IPS-18a (cell line): ENCODE results near the gene SLC8A2.
A peak's percentile ranks its signal among the peaks of the same experiment; 100 is the strongest.
"Not testable (repeated sequence)": the region's sequence is repeated elsewhere in the genome, so short reads cannot be mapped to it uniquely, and the experiment has no call there.

ENCODE experiments used
- H3K27ac ChIP-seq: one replicate; pipeline ENCODE4 v1.5.1; 2013; ENCODE audit warnings: low read length
- H3K27me3 ChIP-seq: one replicate; pipeline ENCODE4 v1.6.1; 2013; ENCODE audit warnings: mild to moderate bottlenecking, low read length; ENCODE audit not compliant: control insufficient read depth, insufficient read depth
- H3K36me3 ChIP-seq: one replicate; pipeline ENCODE4 v1.6.1; 2013; ENCODE audit warnings: low read depth, low read length; ENCODE audit not compliant: control insufficient read depth
- H3K4me1 ChIP-seq: one replicate; pipeline ENCODE4 v1.6.1; 2013; ENCODE audit warnings: low read depth, low read length; ENCODE audit not compliant: control insufficient read depth
- H3K4me3 ChIP-seq: one replicate; pipeline ENCODE4 v1.5.1; 2013; ENCODE audit warnings: low read length
- H3K9ac ChIP-seq: one replicate; pipeline ENCODE4 v1.6.1; 2013; ENCODE audit warnings: mild to moderate bottlenecking, low read length, moderate library complexity
- H3K9me3 ChIP-seq: one replicate; pipeline ENCODE4 v1.6.1; 2013; ENCODE audit warnings: low read depth, low read length; ENCODE audit not compliant: control insufficient read depth

SLC8A2 gene

GRCh38 chr19:47419030-47419783 lies 52.5 kb downstream of the SLC8A2 start, which contains the start of gene MEIS3:
Gene MEIS3 (minus strand): TSS chr19:47419527. CDS start chr19:47419081, 446 bp downstream.
- Histone ChIP-seq H3K36me3 (no peaks in the 10 kb centered on the region), H3K4me3 (peak within 1 kb of the TSS; percentile 61), H3K9me3 (no peaks in the 10 kb centered on the region), H3K9ac (no peak within 1 kb of the TSS), H3K27ac (no peak within 1 kb of the TSS), H3K4me1 (peaks cover 22% of the 10 kb centered on the region), H3K27me3 (peaks cover 77% of the 10 kb centered on the region)

- Histone ChIP-seq H3K4me1 (peaks cover 22% of the 10 kb centered on the region), H3K27ac (no peak overlapping the region), H3K27me3 (peaks cover 73% of the 10 kb centered on the region), H3K9ac (no peak overlapping the region), H3K36me3 (no peaks in the 10 kb centered on the region), H3K9me3 (no peaks in the 10 kb centered on the region), H3K4me3 (peak overlapping the region; percentile 61)
Observed at GRCh38 chr19:47418692-47419029, 53.0 kb downstream of the SLC8A2 start.

- Histone ChIP-seq H3K36me3 (no peaks in the 10 kb centered on the region), H3K9me3 (no peaks in the 10 kb centered on the region), H3K27me3 (peaks cover 67% of the 10 kb centered on the region), H3K9ac (no peak overlapping the region), H3K4me3 (peak overlapping the region; percentile 61), H3K27ac (no peak overlapping the region), H3K4me1 (peaks cover 22% of the 10 kb centered on the region)
Observed at GRCh38 chr19:47417746-47418691, 53.7 kb downstream of the SLC8A2 start.

GRCh38 chr19:47417107-47417745 lies 54.5 kb downstream of the SLC8A2 start:
- peaks cover 19% of the 10 kb centered on the region for H3K4me1 ChIP-seq
- H3K4me3 ChIP-seq: peak overlapping the region; percentile 61
- no peak overlapping the region for H3K9ac ChIP-seq
- H3K27me3 ChIP-seq: peaks cover 59% of the 10 kb centered on the region
- no peaks in the 10 kb centered on the region for H3K36me3 ChIP-seq
- no peaks in the 10 kb centered on the region for H3K9me3 ChIP-seq
- no peak overlapping the region for H3K27ac ChIP-seq

GRCh38 chr19:47416643-47416985 lies 55.1 kb downstream of the SLC8A2 start:
- H3K9me3 ChIP-seq: no peaks in the 10 kb centered on the region
- H3K27ac ChIP-seq: no peak overlapping the region
- peaks cover 17% of the 10 kb centered on the region for H3K4me1 ChIP-seq
- H3K4me3 ChIP-seq: no peak overlapping the region
- no peak overlapping the region for H3K9ac ChIP-seq
- H3K36me3 ChIP-seq: no peaks in the 10 kb centered on the region
- peaks cover 52% of the 10 kb centered on the region for H3K27me3 ChIP-seq

GRCh38 chr19:47415953-47416642 lies 55.6 kb downstream of the SLC8A2 start:
- no peak overlapping the region for H3K9ac ChIP-seq
- H3K4me1 ChIP-seq: peaks cover 12% of the 10 kb centered on the region
- H3K4me3 ChIP-seq: no peak overlapping the region
- H3K27ac ChIP-seq: no peak overlapping the region
- H3K27me3 ChIP-seq: peaks cover 47% of the 10 kb centered on the region
- no peaks in the 10 kb centered on the region for H3K9me3 ChIP-seq
- H3K36me3 ChIP-seq: no peaks in the 10 kb centered on the region

GRCh38 chr19:47414469-47414868 lies 57.2 kb downstream of the SLC8A2 start:
- peaks cover 6% of the 10 kb centered on the region for H3K4me1 ChIP-seq
- H3K9ac ChIP-seq: no peak overlapping the region
- no peaks in the 10 kb centered on the region for H3K36me3 ChIP-seq
- H3K9me3 ChIP-seq: no peaks in the 10 kb centered on the region
- no peak overlapping the region for H3K27ac ChIP-seq
- no peak overlapping the region for H3K4me3 ChIP-seq
- H3K27me3 ChIP-seq: peaks cover 31% of the 10 kb centered on the region

- Histone ChIP-seq H3K9me3 (no peaks in the 10 kb centered on the region), H3K36me3 (no peaks in the 10 kb centered on the region), H3K4me1 (peaks cover 6% of the 10 kb centered on the region), H3K27ac (no peak overlapping the region), H3K9ac (no peak overlapping the region), H3K4me3 (no peak overlapping the region), H3K27me3 (peaks cover 28% of the 10 kb centered on the region)
Observed at GRCh38 chr19:47413941-47414340, 57.8 kb downstream of the SLC8A2 start.

GRCh38 chr19:47411696-47412095 lies 60.0 kb downstream of the SLC8A2 start:
- not testable (repeated sequence) for H3K9ac ChIP-seq, H3K27me3 ChIP-seq, H3K4me3 ChIP-seq, H3K9me3 ChIP-seq, H3K27ac ChIP-seq, H3K36me3 ChIP-seq, H3K4me1 ChIP-seq

GRCh38 chr19:47411101-47411500 lies 60.6 kb downstream of the SLC8A2 start:
- Histone ChIP-seq H3K9ac (no peak overlapping the region), H3K27ac (no peak overlapping the region), H3K4me3 (no peak overlapping the region), H3K4me1 (no peaks in the 10 kb centered on the region), H3K9me3 (no peaks in the 10 kb centered on the region), H3K36me3 (no peaks in the 10 kb centered on the region), H3K27me3 (peaks cover under 1% of the 10 kb centered on the region)
